Esophagus muscularis mucosa (tissue), 3 donors: Measurements from ENCODE around the gene UBE2F.

ENCODE experiments used
- POLR2A ChIP-seq: fragments of 450-650 bp; IDR thresholded peaks from one replicate; pipeline ENCODE4 v1.6.1; 2017; ENCODE audit warnings: antibody characterized with exemption, moderate library complexity, mild to moderate bottlenecking, low read depth
- POLR2AphosphoS5 ChIP-seq, 2 donors: sonication (generic); formaldehyde crosslinking; IDR thresholded peaks; one replicate each; pipeline ENCODE4 v1.6.1; 2017; ENCODE audit warnings: antibody characterized with exemption in 2 of 2
- TF ChIP-seq, protein P1 (sequence below), 3 experiments: fragments of 200-600 bp in 2 of 3; fragments of 450-650 bp in 1 of 3; sonication (generic) in 2 of 3; IDR thresholded peaks; one replicate each; pipeline ENCODE4 v1.5.1; 2017 to 2019; ENCODE audit warnings: antibody characterized with exemption in 3 of 3, mild to moderate bottlenecking in 2 of 3, moderate library complexity in 1 of 3

DNA sequence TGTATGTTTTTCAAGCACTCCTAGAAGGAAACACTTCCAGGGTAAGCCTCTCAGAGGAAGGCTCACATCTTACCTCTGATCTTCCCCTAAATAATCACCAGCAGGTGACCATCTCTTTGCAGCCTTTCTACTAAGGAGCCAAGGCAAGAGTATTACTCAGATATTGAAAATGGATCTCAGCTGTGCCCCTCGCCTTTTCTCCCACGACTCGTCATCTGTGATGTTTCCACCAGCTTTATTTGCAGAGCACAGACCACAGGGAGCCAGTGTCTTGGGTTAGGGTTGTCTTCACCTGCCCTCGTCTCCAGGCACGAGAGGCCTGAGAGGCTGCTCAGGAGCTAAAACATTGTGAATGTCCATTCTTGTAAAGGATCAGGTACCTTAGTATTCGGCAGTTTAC is 77.0 kb downstream of the UBE2F start:
- TF ChIP-seq POLR2A (no peak), POLR2AphosphoS5 (IDR thresholded peaks at IDR 0.05) (no peak)
- TF ChIP-seq, protein P1, sequence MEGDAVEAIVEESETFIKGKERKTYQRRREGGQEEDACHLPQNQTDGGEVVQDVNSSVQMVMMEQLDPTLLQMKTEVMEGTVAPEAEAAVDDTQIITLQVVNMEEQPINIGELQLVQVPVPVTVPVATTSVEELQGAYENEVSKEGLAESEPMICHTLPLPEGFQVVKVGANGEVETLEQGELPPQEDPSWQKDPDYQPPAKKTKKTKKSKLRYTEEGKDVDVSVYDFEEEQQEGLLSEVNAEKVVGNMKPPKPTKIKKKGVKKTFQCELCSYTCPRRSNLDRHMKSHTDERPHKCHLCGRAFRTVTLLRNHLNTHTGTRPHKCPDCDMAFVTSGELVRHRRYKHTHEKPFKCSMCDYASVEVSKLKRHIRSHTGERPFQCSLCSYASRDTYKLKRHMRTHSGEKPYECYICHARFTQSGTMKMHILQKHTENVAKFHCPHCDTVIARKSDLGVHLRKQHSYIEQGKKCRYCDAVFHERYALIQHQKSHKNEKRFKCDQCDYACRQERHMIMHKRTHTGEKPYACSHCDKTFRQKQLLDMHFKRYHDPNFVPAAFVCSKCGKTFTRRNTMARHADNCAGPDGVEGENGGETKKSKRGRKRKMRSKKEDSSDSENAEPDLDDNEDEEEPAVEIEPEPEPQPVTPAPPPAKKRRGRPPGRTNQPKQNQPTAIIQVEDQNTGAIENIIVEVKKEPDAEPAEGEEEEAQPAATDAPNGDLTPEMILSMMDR (IDR thresholded peaks at IDR 0.05) = no peak
